HG02571 (cell line): Measurements from ENCODE around the gene DRP2.
"Not testable (repeated sequence)": the region's sequence is repeated elsewhere in the genome, so short reads cannot be mapped to it uniquely, and the experiment has no call there.

Source experiments
- ATAC-seq: cut with Tn5 transposase; IDR thresholded peaks from one replicate; pipeline ENCODE4 v1.9.1; 2021; ENCODE audit warnings: mild to moderate bottlenecking, moderate library complexity; ENCODE audit not compliant: unreplicated experiment

Gene DRP2, protein sequence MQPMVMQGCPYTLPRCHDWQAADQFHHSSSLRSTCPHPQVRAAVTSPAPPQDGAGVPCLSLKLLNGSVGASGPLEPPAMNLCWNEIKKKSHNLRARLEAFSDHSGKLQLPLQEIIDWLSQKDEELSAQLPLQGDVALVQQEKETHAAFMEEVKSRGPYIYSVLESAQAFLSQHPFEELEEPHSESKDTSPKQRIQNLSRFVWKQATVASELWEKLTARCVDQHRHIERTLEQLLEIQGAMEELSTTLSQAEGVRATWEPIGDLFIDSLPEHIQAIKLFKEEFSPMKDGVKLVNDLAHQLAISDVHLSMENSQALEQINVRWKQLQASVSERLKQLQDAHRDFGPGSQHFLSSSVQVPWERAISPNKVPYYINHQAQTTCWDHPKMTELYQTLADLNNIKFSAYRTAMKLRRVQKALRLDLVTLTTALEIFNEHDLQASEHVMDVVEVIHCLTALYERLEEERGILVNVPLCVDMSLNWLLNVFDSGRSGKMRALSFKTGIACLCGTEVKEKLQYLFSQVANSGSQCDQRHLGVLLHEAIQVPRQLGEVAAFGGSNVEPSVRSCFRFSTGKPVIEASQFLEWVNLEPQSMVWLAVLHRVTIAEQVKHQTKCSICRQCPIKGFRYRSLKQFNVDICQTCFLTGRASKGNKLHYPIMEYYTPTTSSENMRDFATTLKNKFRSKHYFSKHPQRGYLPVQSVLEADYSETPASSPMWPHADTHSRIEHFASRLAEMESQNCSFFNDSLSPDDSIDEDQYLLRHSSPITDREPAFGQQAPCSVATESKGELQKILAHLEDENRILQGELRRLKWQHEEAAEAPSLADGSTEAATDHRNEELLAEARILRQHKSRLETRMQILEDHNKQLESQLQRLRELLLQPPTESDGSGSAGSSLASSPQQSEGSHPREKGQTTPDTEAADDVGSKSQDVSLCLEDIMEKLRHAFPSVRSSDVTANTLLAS

DNA sequence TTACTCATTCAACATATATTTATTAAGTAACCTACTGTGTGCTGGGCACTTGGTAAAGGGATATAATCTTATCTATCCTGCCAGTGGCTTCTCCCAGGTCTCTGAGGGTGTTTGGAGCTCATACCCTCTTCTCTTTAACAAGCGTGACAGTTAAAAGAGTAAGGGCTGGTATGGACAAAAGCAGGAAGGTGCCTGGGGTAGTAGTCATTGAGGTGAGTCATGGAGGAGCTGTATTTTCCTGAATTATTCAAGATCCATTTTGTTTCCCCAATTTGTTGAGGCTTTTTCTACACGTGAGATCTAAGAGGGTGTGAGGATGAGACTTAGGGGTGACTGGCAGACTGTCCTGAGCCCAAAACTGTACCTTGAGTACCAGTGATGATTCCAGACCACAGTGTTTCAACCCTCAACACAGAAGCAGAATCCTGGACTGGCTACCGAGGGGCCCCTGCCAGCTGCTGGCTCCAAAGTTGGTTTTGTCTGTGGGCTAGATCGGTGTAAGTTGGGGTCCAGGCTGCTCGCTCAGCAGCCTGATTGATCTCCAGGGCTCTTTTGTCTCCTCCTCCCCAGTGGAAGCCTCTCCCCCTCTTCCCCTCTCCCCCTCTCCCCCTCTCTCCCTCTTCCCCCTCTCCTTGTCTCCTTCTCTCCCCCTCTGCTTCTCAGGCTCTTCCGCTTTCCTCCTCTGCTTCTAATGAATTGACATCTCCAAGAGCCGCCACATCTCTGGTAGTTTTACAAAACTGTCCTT lies at the start of gene DRP2:
Gene DRP2 (plus strand): TSS at position 671 of the 748 bp plus-strand sequence. CDS start 11,862 bp downstream, outside the sequence.
- ATAC-seq: no peak

DNA sequence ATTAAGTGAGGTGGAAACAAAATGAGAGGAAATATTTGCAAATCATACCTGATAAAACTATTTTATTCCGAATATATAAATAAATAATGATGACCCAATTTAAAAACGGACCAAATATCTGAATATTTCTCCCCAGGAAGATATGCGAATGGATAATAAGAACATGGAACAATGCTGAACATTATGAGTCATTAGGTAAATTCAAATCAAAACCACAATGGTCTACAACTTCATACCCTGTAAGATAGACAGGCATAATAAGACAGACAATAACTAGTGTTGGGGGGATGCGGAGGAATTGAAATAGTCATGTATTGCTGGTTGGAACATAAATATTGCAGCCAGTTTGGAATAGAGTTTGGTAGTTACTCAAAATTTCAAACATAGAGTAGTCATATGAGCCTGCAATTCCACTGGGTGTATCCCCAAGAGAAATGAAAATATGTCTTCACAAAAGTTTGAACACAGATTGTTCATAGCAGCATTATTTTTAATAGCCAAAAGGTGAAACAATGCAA lies 47.6 kb upstream of the DRP2 start:
- no peak for ATAC-seq

DNA sequence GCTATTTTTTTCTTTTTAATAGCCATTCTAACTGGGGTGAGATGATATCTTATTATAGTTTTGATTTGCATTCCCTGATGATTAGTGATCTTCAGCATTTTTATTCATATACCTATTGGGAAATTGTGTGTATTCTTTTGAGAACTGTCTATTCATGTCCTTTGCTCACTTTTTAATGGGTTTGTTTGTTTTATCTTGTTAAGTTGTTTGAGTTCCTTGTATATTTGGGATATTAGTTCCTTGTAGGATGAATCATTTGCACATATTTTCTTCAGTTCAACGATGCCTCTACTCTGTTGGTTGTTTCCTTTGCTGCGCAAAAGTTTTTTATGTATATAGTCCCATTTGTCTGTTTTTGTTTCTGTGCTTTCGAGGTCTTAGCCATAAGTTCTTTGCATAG lies 43.1 kb upstream of the DRP2 start:
- ATAC-seq: no peak

DNA sequence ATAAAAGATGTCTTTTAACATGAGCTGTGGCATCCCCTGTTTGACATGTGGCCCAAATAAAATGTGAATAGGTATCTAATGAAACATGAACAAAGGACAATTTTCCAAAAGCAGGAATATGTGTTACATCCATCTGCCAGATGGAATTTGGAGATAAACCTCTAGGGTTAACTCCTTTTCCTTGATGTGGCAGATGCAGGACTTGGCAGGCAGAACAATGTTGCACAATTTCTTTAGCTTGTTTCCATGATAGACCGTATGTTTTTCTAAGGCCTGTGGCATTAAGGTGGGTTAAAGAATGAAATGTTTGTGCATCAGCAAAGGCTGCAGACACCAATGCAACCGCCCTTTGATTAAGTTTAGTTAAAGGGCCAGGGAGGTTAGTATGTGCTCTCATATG lies 34.7 kb upstream of the DRP2 start:
- not testable (repeated sequence) for ATAC-seq

DNA sequence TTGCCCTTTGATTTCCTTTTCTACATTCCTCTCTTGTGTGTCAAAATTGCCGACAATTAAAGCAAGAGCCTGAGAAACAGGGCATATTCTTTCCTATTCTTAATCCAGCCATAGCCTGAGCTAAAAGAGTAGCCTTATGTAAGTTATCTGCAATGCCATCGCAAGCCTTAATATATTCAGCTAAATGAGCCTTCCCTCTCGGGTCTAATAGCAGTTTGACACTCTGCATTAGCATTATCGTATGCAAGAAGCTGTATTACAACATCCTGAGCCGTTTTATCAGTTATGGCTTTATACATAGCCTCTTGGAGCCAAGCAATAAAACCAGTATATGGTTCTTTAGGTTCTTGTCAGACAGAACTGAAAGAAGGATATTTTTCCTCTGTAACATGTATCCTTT lies 31.6 kb upstream of the DRP2 start:
- not testable (repeated sequence) for ATAC-seq

DNA sequence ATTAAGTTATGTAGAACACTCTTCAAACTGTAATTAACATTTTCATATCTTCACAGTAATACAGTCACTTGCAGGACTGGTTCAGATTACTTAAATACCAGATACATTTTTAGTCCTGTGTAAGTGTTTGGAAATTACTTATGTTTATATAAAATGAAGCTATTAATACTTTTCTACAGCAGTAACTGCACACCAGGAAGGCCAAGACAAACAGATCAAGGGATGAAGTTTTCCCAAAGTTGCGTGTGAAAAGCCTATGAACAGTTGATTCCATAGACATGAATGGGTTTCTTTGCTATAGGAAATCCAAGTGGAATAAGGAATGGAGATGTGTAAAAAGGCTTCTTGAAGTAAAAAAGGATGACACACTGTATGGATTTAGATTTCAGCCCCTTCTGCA lies 28.9 kb upstream of the DRP2 start:
- ATAC-seq: no peak

DNA sequence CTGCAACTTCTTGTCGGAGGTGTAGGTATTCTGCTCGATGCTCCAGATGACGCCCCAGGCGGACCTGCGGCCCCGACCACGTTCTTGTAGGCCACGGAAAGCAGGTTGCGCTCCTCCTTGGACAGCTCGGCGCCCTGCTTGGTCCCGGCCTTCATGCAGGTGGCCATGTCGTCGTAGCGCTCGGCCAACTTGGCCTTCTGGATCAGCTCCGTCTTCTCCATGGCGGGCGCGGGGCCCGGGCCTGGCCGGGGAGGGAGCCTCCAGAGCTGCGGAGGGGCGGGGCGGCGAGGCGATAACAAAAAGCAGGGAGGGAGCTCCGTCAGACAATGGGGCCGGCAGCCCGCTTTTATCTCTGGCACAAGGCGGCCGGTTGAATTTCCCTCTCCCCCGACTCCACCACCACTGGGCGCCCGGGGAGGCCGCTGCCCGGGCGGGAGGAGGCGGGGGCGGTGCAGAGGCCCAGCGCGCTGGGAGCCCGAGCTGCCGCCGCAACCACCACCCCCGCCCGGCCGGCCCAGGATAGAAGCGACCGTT lies 28.3 kb upstream of the DRP2 start:
- ATAC-seq: no peak

DNA sequence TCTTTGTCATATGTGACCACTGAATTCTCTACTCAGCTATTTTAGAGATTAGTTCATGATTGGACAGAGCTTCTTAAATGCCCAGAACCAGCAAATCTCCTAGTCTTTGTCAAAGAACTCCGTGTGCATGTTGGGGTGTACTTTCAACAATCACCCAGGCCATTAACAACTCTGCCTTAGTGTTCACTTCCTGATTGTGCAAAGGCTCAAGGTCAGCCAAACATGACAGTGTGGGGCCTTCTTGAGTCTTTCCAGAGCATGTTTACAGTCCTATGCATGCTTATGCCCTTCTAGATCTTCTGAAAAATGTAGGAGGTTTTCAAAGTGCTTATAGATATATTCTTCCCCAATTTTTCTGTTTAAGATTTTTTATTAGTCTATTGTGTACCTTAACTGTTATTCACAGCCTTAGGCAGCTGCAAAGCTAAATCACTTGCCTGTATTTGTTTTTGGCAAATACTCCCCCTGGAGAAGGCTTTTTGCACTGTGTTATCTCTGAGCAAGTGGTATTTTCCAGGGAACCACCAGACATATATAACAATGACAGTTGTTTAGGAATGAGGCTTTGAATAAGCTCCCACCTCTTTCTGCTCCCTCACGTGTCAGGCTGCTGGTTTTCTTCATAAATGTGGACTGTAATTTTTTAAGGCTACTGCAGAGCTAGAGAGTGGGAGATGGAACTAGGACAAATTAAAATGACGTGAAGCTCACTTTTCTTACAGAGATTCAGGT lies 24.0 kb upstream of the DRP2 start:
- ATAC-seq: no peak

DNA sequence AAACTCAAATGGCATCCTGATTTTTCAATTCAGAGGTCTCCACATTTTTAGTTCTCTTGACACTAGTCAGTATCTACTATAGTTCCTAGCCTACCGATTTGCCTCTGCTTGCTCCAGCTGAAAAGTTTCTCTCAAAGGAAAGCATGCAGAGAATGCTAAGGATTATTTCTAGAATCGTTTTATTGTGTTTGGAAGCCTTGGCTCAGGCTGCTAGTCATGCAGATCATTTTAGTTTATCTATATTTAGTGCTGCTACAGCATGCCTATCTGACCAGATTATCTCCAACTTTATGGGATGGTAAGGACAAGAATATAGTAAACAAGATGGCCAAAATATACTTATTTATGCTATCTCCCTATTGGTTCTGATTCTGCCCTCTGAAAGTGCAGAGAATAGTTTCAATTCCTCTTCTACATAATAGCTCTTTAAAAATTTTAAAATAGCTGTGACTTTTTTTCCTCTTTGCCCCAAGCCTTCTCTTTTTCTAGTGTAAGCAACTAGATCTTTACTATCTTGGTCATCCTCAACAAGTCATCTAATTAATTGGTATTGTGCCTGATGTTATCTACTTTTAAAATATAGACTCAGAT lies 15.7 kb upstream of the DRP2 start:
- ATAC-seq: no peak

DNA sequence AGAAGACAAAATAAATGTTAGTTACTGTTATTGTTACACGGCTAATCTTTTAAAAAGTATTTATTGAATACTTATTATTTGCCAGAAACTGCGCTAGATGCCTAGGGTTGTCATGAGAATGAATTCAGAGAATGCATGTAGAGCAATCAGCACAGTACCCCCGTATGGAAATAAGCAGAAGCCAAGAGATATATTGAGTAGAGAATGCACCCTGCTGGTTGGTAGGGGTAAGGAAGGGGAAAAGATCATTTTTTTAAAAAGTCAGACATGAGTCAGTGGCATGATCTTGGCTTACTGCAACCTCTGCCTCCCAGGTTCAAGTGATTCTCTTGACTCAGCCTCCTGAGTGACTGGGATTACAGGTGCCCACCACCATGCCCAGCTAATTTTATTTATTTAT lies 13.1 kb upstream of the DRP2 start:
- ATAC-seq: peak; percentile 60

DNA sequence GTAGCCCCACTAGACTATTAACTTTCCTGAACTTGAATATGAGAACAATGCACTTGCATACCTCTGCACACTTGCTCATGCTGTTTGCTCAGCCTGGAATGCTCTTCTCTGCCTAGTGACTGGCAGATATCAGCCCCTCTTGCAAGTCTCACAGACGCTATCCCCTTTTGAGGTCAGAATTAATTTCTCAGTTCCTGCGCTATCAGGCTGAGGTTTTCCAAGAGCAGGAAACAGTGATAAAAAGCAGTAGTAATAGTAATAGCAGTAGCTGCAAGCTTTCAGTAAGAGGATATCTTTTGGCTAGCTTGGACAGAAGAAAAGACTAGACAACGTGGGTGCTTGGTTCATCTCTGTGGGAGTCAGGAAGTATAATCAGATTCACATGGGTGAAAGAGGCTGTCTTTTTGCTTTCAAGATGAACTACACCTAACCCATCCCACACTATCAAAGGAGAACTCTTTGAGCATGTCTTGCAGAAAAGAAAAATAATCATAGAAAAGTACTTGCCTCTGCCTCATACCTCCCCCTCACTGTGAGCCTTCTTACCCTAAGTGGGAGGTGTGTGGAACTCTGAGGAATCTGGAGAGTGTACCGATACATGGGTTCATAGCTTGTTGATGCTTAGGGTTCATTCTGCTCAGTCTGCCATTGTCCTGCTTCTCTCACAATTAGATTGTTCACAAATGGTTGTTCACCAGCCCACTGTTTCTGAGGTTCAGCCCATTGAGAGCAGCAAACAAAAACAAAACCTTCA lies 11.3 kb upstream of the DRP2 start:
- no peak for ATAC-seq

DNA sequence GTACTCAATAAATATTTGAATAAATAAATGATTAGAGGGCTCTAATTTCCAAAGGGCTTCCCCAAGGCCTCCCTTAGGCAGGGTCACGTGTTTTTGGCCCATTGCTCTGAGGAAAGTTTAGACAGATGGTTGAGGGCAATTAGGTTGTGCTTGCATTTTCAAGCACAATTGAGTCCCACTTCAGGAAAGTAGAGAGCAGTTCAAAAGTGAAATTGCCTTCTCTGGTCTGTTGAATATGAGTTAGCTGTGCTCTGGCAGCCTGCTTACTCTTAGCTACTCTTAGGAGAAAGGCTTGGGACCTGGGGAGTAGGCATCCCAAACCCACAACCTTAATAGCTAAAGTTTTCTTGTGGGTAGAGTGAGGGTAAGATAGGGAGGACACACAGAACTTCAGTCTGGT lies 9.0 kb upstream of the DRP2 start:
- no peak for ATAC-seq

DNA sequence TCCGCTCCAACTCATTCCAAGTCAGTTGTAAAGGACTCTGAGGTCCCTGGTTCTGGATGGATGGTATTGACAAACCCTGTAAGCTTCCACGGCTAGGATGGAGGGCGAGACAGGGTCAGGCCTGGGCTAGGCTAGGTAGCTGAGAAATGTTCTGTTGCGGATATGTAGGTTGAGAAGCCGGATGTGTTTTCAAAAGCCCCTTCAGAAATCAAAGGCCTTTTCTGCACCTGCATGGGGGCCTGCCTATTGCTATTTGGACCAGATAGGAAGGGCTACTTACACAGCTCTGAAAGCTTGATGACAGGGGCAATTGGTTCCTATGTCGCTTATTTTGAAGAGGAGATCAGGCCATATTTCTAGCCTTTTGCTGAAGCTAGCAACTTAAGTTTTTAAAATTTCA lies 1.9 kb upstream of the DRP2 start:
- no peak for ATAC-seq

DNA sequence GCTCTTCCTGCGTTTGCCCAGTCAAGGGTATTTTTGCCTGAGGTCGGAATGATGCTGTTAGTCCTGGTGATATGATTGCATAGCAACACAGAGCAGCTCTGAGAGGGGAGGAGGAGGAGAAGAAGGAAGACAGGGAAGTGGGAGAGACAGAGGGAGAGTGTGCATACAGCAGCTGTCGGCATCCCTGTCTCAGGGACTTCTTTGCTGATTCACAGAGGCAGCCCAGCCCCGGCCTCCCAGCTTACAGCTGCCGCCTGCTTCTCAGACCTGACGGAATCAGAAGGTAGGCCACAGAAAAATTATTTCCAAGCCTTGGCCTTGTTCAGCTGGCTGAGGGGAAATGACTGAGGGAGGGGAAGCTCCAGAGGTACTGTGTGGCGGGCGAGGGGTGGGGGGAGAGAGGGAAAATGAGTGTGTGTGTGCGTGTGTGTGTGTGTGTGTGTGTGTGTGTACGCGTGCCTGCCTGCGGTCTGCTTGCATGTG lies 319 bp downstream of the DRP2 start:
- ATAC-seq: no peak

DNA sequence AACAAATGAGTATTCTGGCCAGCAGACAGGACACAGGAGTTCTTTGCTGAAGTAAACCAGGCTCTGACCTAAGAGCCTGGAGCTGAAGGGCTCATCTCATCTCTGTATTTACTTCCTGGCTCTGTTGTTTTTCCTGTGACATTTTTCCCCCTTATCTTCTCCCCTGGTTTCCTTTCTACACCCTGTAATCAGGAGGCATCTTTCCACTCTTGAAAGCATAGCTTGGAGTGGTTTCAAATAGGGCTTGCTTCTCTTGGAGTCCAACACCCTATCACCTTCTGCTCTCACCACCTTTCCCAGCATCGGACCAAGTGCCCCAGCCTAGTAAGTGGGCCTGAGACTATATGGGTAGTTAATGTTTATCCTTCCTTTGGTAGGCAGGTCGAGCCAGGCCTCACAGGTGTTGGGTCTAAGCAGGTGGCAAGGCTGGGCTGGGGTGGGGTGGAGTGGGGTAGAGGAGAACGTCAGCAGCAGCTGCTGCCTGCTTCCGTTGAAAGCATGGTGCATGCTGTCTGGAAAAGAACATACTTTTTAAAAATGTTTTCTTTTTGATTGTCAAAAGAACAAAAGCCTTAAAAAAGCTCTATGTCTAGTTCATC lies 1.2 kb downstream of the DRP2 start:
- ATAC-seq: no peak

DNA sequence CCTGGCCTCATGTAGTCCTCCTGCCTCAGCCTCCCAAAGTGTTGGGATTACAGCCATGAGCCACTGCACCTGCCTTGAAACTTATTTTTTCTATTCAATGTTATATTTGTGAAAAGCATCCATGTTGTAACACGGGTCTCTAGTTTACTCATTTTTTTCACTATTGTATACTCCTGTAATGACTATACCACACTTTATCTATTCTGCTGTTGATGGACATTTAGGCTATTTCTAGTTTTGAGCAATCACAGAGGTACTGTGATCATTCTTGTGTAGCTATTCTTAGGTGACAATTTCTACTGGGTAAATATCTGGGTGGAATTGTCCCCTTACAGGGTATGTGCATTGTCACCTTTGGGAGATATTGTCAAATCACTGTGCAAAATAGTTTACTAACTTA lies 3.6 kb downstream of the DRP2 start:
- ATAC-seq: no peak

DNA sequence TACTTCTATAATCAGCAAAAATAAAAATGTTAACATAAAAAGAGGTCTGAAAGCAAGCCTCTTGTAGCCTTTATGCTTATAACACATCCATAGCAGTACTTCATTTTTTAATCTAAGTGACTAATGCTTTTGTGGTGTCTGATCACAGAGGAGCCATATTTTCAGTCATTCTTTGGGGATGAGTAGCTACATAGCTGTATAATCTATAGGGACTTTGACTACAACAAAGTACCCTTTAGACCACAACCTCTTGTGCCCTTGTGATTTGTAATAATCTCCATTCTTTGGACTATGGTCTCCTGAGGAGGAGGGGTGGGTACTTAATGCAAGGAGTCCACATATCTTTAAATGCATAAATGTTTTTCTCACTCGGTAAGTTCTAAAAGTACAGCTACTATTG lies 9.6 kb downstream of the DRP2 start:
- ATAC-seq: no peak

DNA sequence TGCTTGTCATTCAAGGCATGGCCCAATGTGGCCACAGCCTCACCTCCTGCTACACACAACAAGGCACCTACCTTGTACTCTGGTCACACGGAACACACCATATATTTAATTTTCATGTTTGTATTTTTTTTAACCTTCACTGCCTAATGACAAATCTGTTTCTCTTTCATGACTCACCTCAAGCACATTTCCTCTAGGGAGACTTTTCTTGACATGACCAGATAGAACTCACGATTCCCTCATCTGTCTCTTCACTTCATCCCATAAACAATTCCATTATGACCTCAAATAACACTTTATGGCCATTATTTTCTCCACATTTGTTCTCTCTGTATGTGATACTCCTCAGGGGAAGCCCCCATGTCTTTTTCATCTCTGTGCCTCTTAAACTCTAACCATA lies 11.1 kb downstream of the DRP2 start:
- ATAC-seq: no peak
